Panc1 (cell line): ENCODE measurements around the gene STXBP3. TPM values are rescaled to one million over a fixed set of nuclear protein-coding genes. Genes with fewer than 3 reads are reported as not detected.

ENCODE experiments used
- ATAC-seq: fragments of 200-7000 bp; cut with Tn5 transposase; 2 replicates; pipeline ENCODE4 v1.9.1; 2020; ENCODE audit warnings: mild to moderate bottlenecking, moderate library complexity
- BruUV-seq: library from RNA; stranded (reverse); fragments of 400-500 nt; replicated peaks from 2 replicates; lab custom pipeline; 2021; lab: Mats Ljungman, UMichigan
- CTCF ChIA-PET: fragments of 300-600 bp; sonication (Branson Sonifier 250); formaldehyde crosslinking; loops from one replicate; lab custom pipeline; 2022; ENCODE audit warnings: antibody characterized with exemption; lab: Charles Lee
- POLR2A ChIA-PET: fragments of 300-600 bp; sonication (Branson Sonifier 250); formaldehyde crosslinking; loops from one replicate; lab custom pipeline; 2022; ENCODE audit warnings: antibody characterized with exemption; lab: Charles Lee
- DNase-seq: peaks from one replicate; pipeline ENCODE4 v3.0.0-alpha.2; 2010; ENCODE audit warnings: low read depth, low spot score
- H3K27ac ChIP-seq: 2 replicates; pipeline ENCODE4 v1.5.1; 2011; ENCODE audit warnings: mild to moderate bottlenecking, low read length, inconsistent platforms
- H3K27me3 ChIP-seq: fragments of 200-500 bp; sonication (Bioruptor generic); 2 replicates; pipeline ENCODE4 v1.6.0; 2014; ENCODE audit warnings: low read length, inconsistent platforms; ENCODE audit not compliant: control insufficient read depth, insufficient read depth
- H3K36me3 ChIP-seq: fragments of 200-500 bp; sonication (Bioruptor generic); 2 replicates; pipeline ENCODE4 v1.5.1; 2014; ENCODE audit warnings: inconsistent platforms, mild to moderate bottlenecking, low read length, moderate library complexity; ENCODE audit not compliant: control insufficient read depth, insufficient read depth
- H3K4me1 ChIP-seq: 2 replicates; pipeline ENCODE4 v1.5.1; 2011; ENCODE audit warnings: inconsistent platforms, mild to moderate bottlenecking, low read length, moderate library complexity; ENCODE audit not compliant: control insufficient read depth, insufficient read depth
- H3K4me3 ChIP-seq, 2 experiments: 2 replicates each; pipeline ENCODE4 v1.5.1; 2011 to 2012; ENCODE audit warnings: low read depth in 2 of 2, low read length in 2 of 2, mild to moderate bottlenecking in 2 of 2, inconsistent platforms in 1 of 2, moderate library complexity in 1 of 2
- H3K9me3 ChIP-seq: fragments of 200-500 bp; sonication (Bioruptor generic); 2 replicates; pipeline ENCODE4 v1.5.1; 2014; ENCODE audit warnings: low read depth, mild to moderate bottlenecking, inconsistent platforms, low read length, moderate library complexity; ENCODE audit not compliant: control insufficient read depth, insufficient read depth
- CTCF ChIP-seq: fragments of 450-650 bp; IDR thresholded peaks from 2 replicates; pipeline ENCODE4 v1.5.1; 2017; ENCODE audit warnings: mild to moderate bottlenecking
- POLR2AphosphoS5 ChIP-seq: IDR thresholded peaks from 2 replicates; pipeline ENCODE4 v1.6.1; 2012; ENCODE audit warnings: mild to moderate bottlenecking, low read depth, low read length, moderate library complexity
- REST ChIP-seq, 2 experiments: IDR thresholded peaks; 2 replicates each; pipeline ENCODE4 v1.6.1; 2011 to 2012; ENCODE audit warnings: low read depth in 2 of 2, control low read depth in 1 of 2, low read length in 1 of 2, mild to moderate bottlenecking in 1 of 2, moderate library complexity in 1 of 2; ENCODE audit not compliant: insufficient read depth in 1 of 2
- SIN3A ChIP-seq: IDR thresholded peaks from 2 replicates; pipeline ENCODE4 v1.6.1; 2012; ENCODE audit warnings: low read depth, mild to moderate bottlenecking, low read length, moderate library complexity, borderline replicate concordance; ENCODE audit not compliant: insufficient read depth
- TCF7L2 ChIP-seq: IDR thresholded peaks from 2 replicates; pipeline ENCODE4 v1.6.1; 2011; ENCODE audit warnings: mild to moderate bottlenecking, low read depth, low read length, inconsistent platforms
- in situ Hi-C: cut with HindIII; loops from 2 replicates; pipeline ENCODE4 v1.10.0; 2016; ENCODE audit warnings: low sequenced_read_pairs, low pct_unique_long_range_greater_than_20kb
- intact Hi-C: fragments of 100-400 bp; cut with micrococcal nuclease; formaldehyde crosslinking; loops from one replicate; pipeline ENCODE4 v1.10.0; 2022; ENCODE audit not compliant: unreplicated experiment
- total RNA-seq: library from RNA; stranded (reverse); gene quantifications from one replicate; pipeline ENCODE4 v1.2.1, GENCODE V29; 2021; ENCODE audit not compliant: unreplicated experiment

Gene STXBP3
- total RNA-seq, 1 experiment from 2014 or later: 27.7 TPM

- BruUV-seq: TSS peak; percentile 84
- TF ChIP-seq CTCF (no peak), REST (IDR thresholded peaks at IDR 0.05; ENCODE audit: insufficient read depth in 1 of 2, low read depth in 2 of 2, low read length in 1 of 2) (no peak), SIN3A (no peak; the same call in 1 of the 2 replicates), TCF7L2 (no peak), POLR2AphosphoS5 (no peak; the same call in 1 of the 2 replicates)
- in situ Hi-C loops (no loop called here), intact Hi-C loops (no loop called here)
- Histone ChIP-seq H3K9me3 (no peaks in the 10 kb centered on the region), H3K4me3 (peak overlapping the region; percentile 70 to 87), H3K27ac (peak overlapping the region; percentile 82), H3K4me1 (peaks cover 5% of the 10 kb centered on the region; the same call in 1 of the 2 replicates), H3K27me3 (no peaks in the 10 kb centered on the region), H3K36me3 (peaks cover 2% of the 10 kb centered on the region; the same call in 1 of the 2 replicates)
- CTCF ChIA-PET: no interaction called here
- peak; percentile 89 for ATAC-seq
- POLR2A ChIA-PET: no interaction called here
- peak; percentile 22 for DNase-seq
Observed at GRCh38 chr1:108747171-108747850, 837 bp downstream of the STXBP3 start.

- H3K9me3 ChIP-seq: no peaks in the 10 kb centered on the region
Observed at GRCh38 chr1:108747898-108748297, 1.4 kb downstream of the STXBP3 start.

More at GRCh38 chr1:108747898-108748297, 1.4 kb downstream of the STXBP3 start:
- Histone ChIP-seq H3K36me3 (peaks cover 7% of the 10 kb centered on the region; the same call in 1 of the 2 replicates), H3K4me3 (peak overlapping the region in 1 of 2 experiments; percentile 87; a peak in 2 of 4 replicates), H3K27ac (no peak overlapping the region), H3K4me1 (peaks cover 5% of the 10 kb centered on the region; the same call in 1 of the 2 replicates), H3K27me3 (no peaks in the 10 kb centered on the region)
- no peak for TF ChIP-seq REST (IDR thresholded peaks at IDR 0.05; ENCODE audit: insufficient read depth in 1 of 2, low read depth in 2 of 2, low read length in 1 of 2)
- in situ Hi-C loops (no loop called here), intact Hi-C loops (no loop called here)
- ATAC-seq (no peak), DNase-seq (no peak)
- CTCF ChIA-PET: no interaction called here
- no TSS peak for BruUV-seq
- POLR2A ChIA-PET: no interaction called here
